Cardiac fibroblast (primary cell): Measurements from ENCODE around the gene TES.

Experiments used
- DNase-seq, 2 donors: peaks; one replicate each; pipeline versions ENCODE4 v3.0.0 to v3.0.0-alpha.2; 2010; ENCODE audit warnings: low read depth in 2 of 2
- H3K4me3 ChIP-seq, 2 donors: replicated peaks in 1 of 2; 1 replicate in 1 of 2; 2 replicates in 1 of 2; pipeline ENCODE4 v1.5.1; 2011; ENCODE audit warnings: low read depth in 2 of 2, low read length in 2 of 2, mild to moderate bottlenecking in 2 of 2, moderate library complexity in 1 of 2
- CTCF ChIP-seq: IDR thresholded peaks from one replicate; pipeline ENCODE4 v1.5.1; 2011; ENCODE audit warnings: low read depth, mild to moderate bottlenecking, low read length, inconsistent platforms

TES gene

GRCh38 chr7:116257156-116257555 lies 46.8 kb downstream of the TES start:
- no peak for DNase-seq

GRCh38 chr7:116258734-116259133 lies 48.4 kb downstream of the TES start:
- no peak overlapping the region for H3K4me3 ChIP-seq
- peak; percentile 81 to 87 for DNase-seq
- peak; percentile 66 for TF ChIP-seq CTCF

More at GRCh38 chr7:116257156-116257555, 46.8 kb downstream of the TES start:
- TF ChIP-seq CTCF = no peak
- H3K4me3 ChIP-seq = no peak overlapping the region

GRCh38 chr7:116259156-116259870 lies 49.0 kb downstream of the TES start:
- DNase-seq = peak in 1 of 2 donors; percentile 27

GRCh38 chr7:116259871-116260440 lies 49.6 kb downstream of the TES start:
- H3K4me3 ChIP-seq = no peak overlapping the region
- DNase-seq = peak; percentile 73 to 93
- TF ChIP-seq CTCF = no peak

More at GRCh38 chr7:116259156-116259870, 49.0 kb downstream of the TES start:
- H3K4me3 ChIP-seq = no peak overlapping the region
- no peak for TF ChIP-seq CTCF

GRCh38 chr7:116261904-116262303 lies 51.6 kb downstream of the TES start:
- TF ChIP-seq CTCF = no peak
- no peak for DNase-seq
- no peak overlapping the region for H3K4me3 ChIP-seq

GRCh38 chr7:116265881-116266280 lies 55.5 kb downstream of the TES start:
- TF ChIP-seq CTCF = no peak
- DNase-seq = no peak
- H3K4me3 ChIP-seq = no peak overlapping the region
